PFSK-1 (cell line): ENCODE data around the gene ANKRD49.

Experiments
- FOXP2 ChIP-seq: optimal IDR thresholded peaks from 2 replicates; pipeline ENCODE3; 2011; ENCODE audit warnings: borderline replicate concordance, control low read depth, inconsistent platforms; ENCODE audit not compliant: insufficient read depth; ENCODE audit errors: extremely low read length, extremely low read depth
- POLR2AphosphoS5 ChIP-seq: IDR thresholded peaks from 2 replicates; pipeline ENCODE4 v1.6.1; 2012; ENCODE audit warnings: low read depth, mild to moderate bottlenecking, control low read depth, low read length, moderate library complexity
- REST ChIP-seq, 2 experiments: IDR thresholded peaks; 2 replicates each; pipeline versions ENCODE4 v1.6.1 to v1.8.0; 2011 to 2012; ENCODE audit warnings: low read depth in 2 of 2, low read length in 2 of 2, control low read depth in 1 of 2, inconsistent platforms in 1 of 2, mild to moderate bottlenecking in 1 of 2, moderate library complexity in 1 of 2; ENCODE audit not compliant: insufficient read depth in 1 of 2
- SIN3A ChIP-seq: IDR thresholded peaks from 2 replicates; pipeline ENCODE4 v1.6.1; 2012; ENCODE audit warnings: mild to moderate bottlenecking, low read length, moderate library complexity, borderline replicate concordance; ENCODE audit not compliant: insufficient read depth
- TAF1 ChIP-seq: IDR thresholded peaks from 2 replicates; pipeline ENCODE4 v1.6.1; 2012; ENCODE audit warnings: low read length, control low read depth, borderline replicate concordance; ENCODE audit not compliant: insufficient read depth

The ANKRD49 gene

GRCh38 chr11:94537031-94537600 is 43.3 kb downstream of the ANKRD49 start:
- TF ChIP-seq SIN3A = no peak
- no peak for TF ChIP-seq REST (IDR thresholded peaks at IDR 0.05; ENCODE audit: insufficient read depth in 1 of 2, low read depth in 2 of 2, low read length in 2 of 2)
- TF ChIP-seq POLR2AphosphoS5 = no peak
- TF ChIP-seq TAF1 = no peak
- no peak for TF ChIP-seq FOXP2

- TF ChIP-seq POLR2AphosphoS5 (no peak), REST (IDR thresholded peaks at IDR 0.05; ENCODE audit: insufficient read depth in 1 of 2, low read depth in 2 of 2, low read length in 2 of 2) (no peak), TAF1 (no peak), FOXP2 (no peak), SIN3A (no peak)
These were observed 45.6 kb downstream of the ANKRD49 start for GRCh38 chr11:94539420-94539819.

- TF ChIP-seq SIN3A = no peak
- TF ChIP-seq REST (IDR thresholded peaks at IDR 0.05; ENCODE audit: insufficient read depth in 1 of 2, low read depth in 2 of 2, low read length in 2 of 2) = no peak
- TF ChIP-seq FOXP2 = no peak
- TF ChIP-seq TAF1 = no peak
- TF ChIP-seq POLR2AphosphoS5 = no peak
These were observed 50.2 kb downstream of the ANKRD49 start, which contains the start of gene FUT4 for GRCh38 chr11:94543695-94544645. Gene FUT4 (plus strand): TSS chr11:94543921. CDS start chr11:94544134, 213 bp downstream.

GRCh38 chr11:94544646-94545263 is 51.0 kb downstream of the ANKRD49 start:
- TF ChIP-seq POLR2AphosphoS5 (no peak), SIN3A (no peak), REST (IDR thresholded peaks at IDR 0.05; ENCODE audit: insufficient read depth in 1 of 2, low read depth in 2 of 2, low read length in 2 of 2) (no peak)
